ENCODE measurements around the gene TMEM220. TPM values are rescaled to one million over a fixed set of nuclear protein-coding genes. Genes with fewer than 3 reads are reported as not detected.

TMEM220 gene
- total RNA-seq, 1 experiment from 2014 or later = not detected

DNA sequence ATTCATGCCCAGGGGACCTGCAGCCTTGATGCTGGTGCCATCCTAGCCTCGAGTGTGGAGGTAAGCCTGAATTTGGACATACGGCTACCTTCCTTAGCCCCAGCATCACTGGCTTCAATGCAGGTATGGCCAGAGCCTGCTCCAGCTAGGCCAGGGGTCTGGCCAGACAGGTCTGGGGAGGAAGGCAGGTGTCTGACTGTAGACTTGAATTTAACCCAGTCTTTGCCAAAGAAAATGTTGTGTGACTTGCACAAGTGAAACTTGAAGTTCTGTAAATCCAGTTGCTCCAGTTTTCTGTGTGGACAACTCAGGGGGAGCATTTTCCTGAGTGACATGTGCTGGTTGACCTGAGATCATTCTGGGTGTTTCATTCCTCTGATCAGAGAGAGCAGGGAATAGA lies 41.3 kb upstream of the TMEM220 start:
- ChIA-PET POLR2A (ENCODE audit: unreplicated experiment) (no interaction called here), CTCF (no interaction called here)
- no peak overlapping the region for H2AFZ ChIP-seq
- DNase-seq = peak in 1 of 2 experiments; percentile 38
- no TSS peak for BruUV-seq (replicated peaks)
- H3K79me2 ChIP-seq (ENCODE audit: low read depth) = no peaks in the 10 kb centered on the region
- no peaks in the 10 kb centered on the region for H4K20me1 ChIP-seq (ENCODE audit: insufficient read depth)
- no peaks in the 10 kb centered on the region for H3K4me1 ChIP-seq (replicated peaks; ENCODE audit: insufficient read depth)
- H3K9me3 ChIP-seq (ENCODE audit: insufficient read depth, low read depth) = no peaks in the 10 kb centered on the region
- H3K4me3 ChIP-seq = no peak overlapping the region
- no peaks in the 10 kb centered on the region for H3K27me3 ChIP-seq (ENCODE audit: insufficient read depth, low read depth)
- no peak overlapping the region for H3K27ac ChIP-seq
- intact Hi-C loops (cut with micrococcal nuclease; ENCODE audit: unreplicated experiment) = no loop called here
- no peaks in the 10 kb centered on the region for H3F3A ChIP-seq (ENCODE audit: insufficient read depth, low read depth)
- no peaks in the 10 kb centered on the region for H3K9me2 ChIP-seq (ENCODE audit: insufficient read depth)
- no peak overlapping the region for H3K4me2 ChIP-seq
- no peaks in the 10 kb centered on the region for H3K36me3 ChIP-seq (ENCODE audit: low read depth)
- no peak for TF ChIP-seq EZH2 (IDR thresholded peaks at IDR 0.05; ENCODE audit: low read depth)
- TF ChIP-seq, protein P1, sequence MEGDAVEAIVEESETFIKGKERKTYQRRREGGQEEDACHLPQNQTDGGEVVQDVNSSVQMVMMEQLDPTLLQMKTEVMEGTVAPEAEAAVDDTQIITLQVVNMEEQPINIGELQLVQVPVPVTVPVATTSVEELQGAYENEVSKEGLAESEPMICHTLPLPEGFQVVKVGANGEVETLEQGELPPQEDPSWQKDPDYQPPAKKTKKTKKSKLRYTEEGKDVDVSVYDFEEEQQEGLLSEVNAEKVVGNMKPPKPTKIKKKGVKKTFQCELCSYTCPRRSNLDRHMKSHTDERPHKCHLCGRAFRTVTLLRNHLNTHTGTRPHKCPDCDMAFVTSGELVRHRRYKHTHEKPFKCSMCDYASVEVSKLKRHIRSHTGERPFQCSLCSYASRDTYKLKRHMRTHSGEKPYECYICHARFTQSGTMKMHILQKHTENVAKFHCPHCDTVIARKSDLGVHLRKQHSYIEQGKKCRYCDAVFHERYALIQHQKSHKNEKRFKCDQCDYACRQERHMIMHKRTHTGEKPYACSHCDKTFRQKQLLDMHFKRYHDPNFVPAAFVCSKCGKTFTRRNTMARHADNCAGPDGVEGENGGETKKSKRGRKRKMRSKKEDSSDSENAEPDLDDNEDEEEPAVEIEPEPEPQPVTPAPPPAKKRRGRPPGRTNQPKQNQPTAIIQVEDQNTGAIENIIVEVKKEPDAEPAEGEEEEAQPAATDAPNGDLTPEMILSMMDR (conservative IDR thresholded peaks at IDR 0.05) = no peak

DNA sequence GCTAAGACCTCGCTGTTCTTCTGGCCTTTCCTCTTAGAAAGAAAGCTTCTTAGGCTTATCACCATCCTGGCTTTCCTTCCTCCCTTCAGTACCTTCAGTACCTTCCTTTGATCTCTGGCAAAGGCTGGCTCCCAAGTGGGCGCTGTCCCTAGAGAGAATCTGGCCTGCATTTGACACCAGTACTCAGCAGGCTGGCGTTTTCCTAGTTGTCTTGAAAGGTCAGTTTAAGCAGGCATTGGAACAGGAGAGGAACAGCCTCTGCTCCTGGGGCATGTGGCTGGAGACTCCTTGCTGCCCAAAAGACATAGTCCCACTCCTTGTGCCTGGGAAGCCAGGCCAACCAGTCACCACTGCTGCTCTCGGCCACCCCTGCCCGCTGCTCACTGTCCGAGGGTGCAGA lies 40.0 kb upstream of the TMEM220 start:
- intact Hi-C loops (cut with micrococcal nuclease; ENCODE audit: unreplicated experiment) = no loop called here
- H3F3A ChIP-seq (ENCODE audit: insufficient read depth, low read depth) = no peaks in the 10 kb centered on the region
- no peak overlapping the region for H3K4me2 ChIP-seq
- CTCF ChIA-PET = no interaction called here
- H3K4me1 ChIP-seq (replicated peaks; ENCODE audit: insufficient read depth) = no peaks in the 10 kb centered on the region
- H3K27me3 ChIP-seq (ENCODE audit: insufficient read depth, low read depth) = no peaks in the 10 kb centered on the region
- no peak overlapping the region for H3K27ac ChIP-seq
- no peaks in the 10 kb centered on the region for H3K9me3 ChIP-seq (ENCODE audit: insufficient read depth, low read depth)
- H3K36me3 ChIP-seq (ENCODE audit: low read depth) = no peaks in the 10 kb centered on the region
- no peak for DNase-seq
- no peaks in the 10 kb centered on the region for H3K79me2 ChIP-seq (ENCODE audit: low read depth)
- H3K4me3 ChIP-seq = no peak overlapping the region
- H2AFZ ChIP-seq = no peak overlapping the region
- no peaks in the 10 kb centered on the region for H4K20me1 ChIP-seq (ENCODE audit: insufficient read depth)
- BruUV-seq (replicated peaks) = no TSS peak
- no peak for TF ChIP-seq EZH2 (IDR thresholded peaks at IDR 0.05; ENCODE audit: low read depth)
- TF ChIP-seq, protein P1 (conservative IDR thresholded peaks at IDR 0.05) = no peak
- POLR2A ChIA-PET (ENCODE audit: unreplicated experiment) = no interaction called here
- H3K9me2 ChIP-seq (ENCODE audit: insufficient read depth) = no peaks in the 10 kb centered on the region

- H3K27ac ChIP-seq = no peak overlapping the region
- H3K79me2 ChIP-seq (ENCODE audit: low read depth) = no peaks in the 10 kb centered on the region
- no peak overlapping the region for H3K4me3 ChIP-seq
- peaks cover 3% of the 10 kb centered on the region; the same call in 1 of the 2 replicates for H3K27me3 ChIP-seq (ENCODE audit: insufficient read depth, low read depth)
- no peak for DNase-seq
- H3F3A ChIP-seq (ENCODE audit: insufficient read depth, low read depth) = no peaks in the 10 kb centered on the region
- H3K4me1 ChIP-seq (replicated peaks; ENCODE audit: insufficient read depth) = no peaks in the 10 kb centered on the region
- TF ChIP-seq, protein P1 (conservative IDR thresholded peaks at IDR 0.05) = no peak
- no peak for TF ChIP-seq EZH2 (IDR thresholded peaks at IDR 0.05; ENCODE audit: low read depth)
- intact Hi-C loops (cut with micrococcal nuclease; ENCODE audit: unreplicated experiment) = no loop called here
- no peak overlapping the region for H2AFZ ChIP-seq
- ChIA-PET CTCF (no interaction called here), POLR2A (ENCODE audit: unreplicated experiment) (no interaction called here)
- no peaks in the 10 kb centered on the region for H3K9me3 ChIP-seq (ENCODE audit: insufficient read depth, low read depth)
- H3K4me2 ChIP-seq = no peak overlapping the region
- no peaks in the 10 kb centered on the region for H4K20me1 ChIP-seq (ENCODE audit: insufficient read depth)
- no peaks in the 10 kb centered on the region for H3K9me2 ChIP-seq (ENCODE audit: insufficient read depth)
- no TSS peak for BruUV-seq (replicated peaks)
- no peaks in the 10 kb centered on the region for H3K36me3 ChIP-seq (ENCODE audit: low read depth)
Observed at GRCh38 chr17:10768750-10769251, 39.0 kb upstream of the TMEM220 start.

All from PC-9 (cell line).